HEK293T (cell line): Measurements from ENCODE around the gene GPRC5B.
A peak's percentile ranks its signal among the peaks of the same experiment; 100 is the strongest.

Experiments
- CTCF ChIA-PET: fragments of 350-600 bp; formaldehyde crosslinking; extraction: SDS; loops from one replicate; lab custom pipeline; 2021; ENCODE audit warnings: antibody characterized with exemption, inconsistent platforms; lab: Yijun Ruan, JAX
- POLR2A ChIA-PET: fragments of 350-600 bp; formaldehyde crosslinking; extraction: SDS; loops from one replicate; lab custom pipeline; 2020; ENCODE audit warnings: antibody characterized with exemption, inconsistent platforms; lab: Yijun Ruan, JAX
- DNase-seq: peaks from one replicate; pipeline ENCODE4 v3.0.0; 2012; ENCODE audit warnings: mixed read lengths; ENCODE audit errors: extremely low spot score
- ARNT ChIP-seq: fragments of 450-650 bp; IDR thresholded peaks from 2 replicates; pipeline ENCODE4 v1.6.1; 2017; ENCODE audit warnings: mild to moderate bottlenecking
- BHLHE40 ChIP-seq: fragments of 450-650 bp; IDR thresholded peaks from 2 replicates; pipeline ENCODE4 v1.6.1; 2016; ENCODE audit warnings: mild to moderate bottlenecking, moderate library complexity, borderline replicate concordance
- CTBP1 ChIP-seq: fragments of 450-650 bp; IDR thresholded peaks from 2 replicates; pipeline ENCODE4 v1.6.1; 2016; ENCODE audit warnings: borderline replicate concordance
- ELF4 ChIP-seq: fragments of 450-650 bp; IDR thresholded peaks from 2 replicates; pipeline ENCODE4 v1.6.1; 2017; ENCODE audit warnings: antibody characterized with exemption
- FOXA1 ChIP-seq: fragments of 450-650 bp; IDR thresholded peaks from 2 replicates; pipeline ENCODE4 v1.6.1; 2016; ENCODE audit warnings: mild to moderate bottlenecking
- FOXK2 ChIP-seq: fragments of 450-650 bp; IDR thresholded peaks from 2 replicates; pipeline ENCODE4 v1.6.1; 2016; ENCODE audit warnings: mild to moderate bottlenecking
- FOXM1 ChIP-seq: fragments of 450-650 bp; IDR thresholded peaks from 2 replicates; pipeline ENCODE4 v1.6.1; 2017; ENCODE audit warnings: mild to moderate bottlenecking, borderline replicate concordance
- HDGF ChIP-seq: fragments of 450-650 bp; IDR thresholded peaks from 2 replicates; pipeline ENCODE4 v1.6.1; 2017; ENCODE audit warnings: antibody characterized with exemption, borderline replicate concordance
- L3MBTL2 ChIP-seq: fragments of 450-650 bp; conservative IDR thresholded peaks from 2 replicates; pipeline ENCODE4 v1.6.1; 2016; ENCODE audit warnings: mild to moderate bottlenecking
- LEF1 ChIP-seq: fragments of 450-650 bp; IDR thresholded peaks from 2 replicates; pipeline ENCODE4 v1.6.1; 2017; ENCODE audit warnings: mild to moderate bottlenecking, borderline replicate concordance
- NFRKB ChIP-seq: fragments of 450-650 bp; IDR thresholded peaks from 2 replicates; pipeline ENCODE4 v1.6.1; 2016; ENCODE audit warnings: mild to moderate bottlenecking, moderate library complexity
- PKNOX1 ChIP-seq: fragments of 450-650 bp; IDR thresholded peaks from 2 replicates; pipeline ENCODE4 v1.6.1; 2016
- SP1 ChIP-seq: fragments of 450-650 bp; IDR thresholded peaks from 2 replicates; pipeline ENCODE4 v1.6.1; 2017
- SUZ12 ChIP-seq: fragments of 450-650 bp; IDR thresholded peaks from 2 replicates; pipeline ENCODE4 v1.6.1; 2016; ENCODE audit warnings: mild to moderate bottlenecking
- TARDBP ChIP-seq: fragments of 450-650 bp; IDR thresholded peaks from 2 replicates; pipeline ENCODE4 v1.6.1; 2016
- ZNF384 ChIP-seq: fragments of 450-650 bp; IDR thresholded peaks from 2 replicates; pipeline ENCODE4 v1.6.1; 2016

GPRC5B gene

DNA sequence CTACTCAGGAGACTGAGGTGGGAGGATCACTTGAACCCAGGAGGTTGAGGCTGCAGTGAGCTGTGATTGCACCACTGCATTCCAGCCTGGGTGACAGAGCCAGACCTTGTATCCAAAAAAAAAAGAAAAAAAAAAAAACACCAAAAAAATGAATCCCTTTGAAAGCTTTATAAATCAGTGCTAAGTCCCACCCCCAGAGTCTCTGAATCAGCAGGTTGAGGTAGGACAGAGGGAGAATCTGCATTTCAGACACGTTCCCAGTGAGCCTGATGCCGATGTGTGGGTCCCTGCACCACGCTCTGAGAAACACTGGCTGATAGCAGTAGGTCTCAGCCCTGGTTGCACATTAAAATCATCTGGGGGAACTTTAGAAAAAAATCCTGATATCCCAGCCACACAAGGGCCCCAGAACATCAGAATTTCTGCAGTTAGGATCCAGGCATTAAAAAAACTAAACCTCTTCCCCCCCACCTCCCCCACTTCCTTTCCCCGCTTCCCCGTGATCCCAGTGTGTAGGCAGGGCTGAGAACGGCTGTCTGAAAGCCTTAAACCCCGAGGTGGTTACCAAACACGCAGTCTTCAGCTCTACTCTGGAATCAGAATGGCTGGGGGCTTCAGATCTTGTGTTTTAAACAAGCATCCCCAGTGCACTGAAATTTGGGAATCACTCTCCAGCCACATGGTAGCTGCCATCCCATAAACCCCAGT, 27.3 kb upstream of the GPRC5B start:
- TF ChIP-seq FOXA1 (no peak), ARNT (no peak), L3MBTL2 (no peak), NFRKB (no peak), SUZ12 (no peak), TARDBP (no peak), CTBP1 (no peak), FOXM1 (no peak), SP1 (no peak), ELF4 (no peak), PKNOX1 (no peak), FOXK2 (no peak), LEF1 (no peak), BHLHE40 (no peak), ZNF384 (no peak), HDGF (no peak)
- ChIA-PET POLR2A (no interaction called here), CTCF (interaction anchor here (0.7 kb wide), 1 partner anchor 101 kb away, joined by 3 read pairs; no protein-coding TSS in a partner anchor)
- DNase-seq = no peak

DNA sequence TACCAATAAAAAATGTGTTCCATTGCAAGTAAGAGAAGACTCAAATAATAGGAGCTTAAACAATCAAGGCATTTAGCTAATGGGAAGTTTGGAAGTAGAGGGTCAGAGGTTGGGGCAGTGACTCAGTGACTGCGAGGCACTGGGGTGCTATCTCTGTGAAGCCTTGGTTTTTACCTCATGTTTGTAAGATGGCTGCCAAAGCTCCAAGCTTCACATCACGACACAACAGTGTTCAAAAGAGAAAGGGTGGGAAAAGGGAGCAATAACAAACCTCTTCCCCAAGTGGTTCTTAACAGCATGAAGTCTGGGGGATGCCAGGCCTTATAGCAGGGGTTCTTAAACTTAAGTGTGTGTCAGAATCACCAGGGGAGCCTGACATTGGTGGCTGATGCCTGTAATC, 26.6 kb upstream of the GPRC5B start:
- ChIA-PET CTCF (interaction anchor here (0.7 kb wide), 1 partner anchor 102 kb away, joined by 3 read pairs; no protein-coding TSS in a partner anchor), POLR2A (no interaction called here)

DNA sequence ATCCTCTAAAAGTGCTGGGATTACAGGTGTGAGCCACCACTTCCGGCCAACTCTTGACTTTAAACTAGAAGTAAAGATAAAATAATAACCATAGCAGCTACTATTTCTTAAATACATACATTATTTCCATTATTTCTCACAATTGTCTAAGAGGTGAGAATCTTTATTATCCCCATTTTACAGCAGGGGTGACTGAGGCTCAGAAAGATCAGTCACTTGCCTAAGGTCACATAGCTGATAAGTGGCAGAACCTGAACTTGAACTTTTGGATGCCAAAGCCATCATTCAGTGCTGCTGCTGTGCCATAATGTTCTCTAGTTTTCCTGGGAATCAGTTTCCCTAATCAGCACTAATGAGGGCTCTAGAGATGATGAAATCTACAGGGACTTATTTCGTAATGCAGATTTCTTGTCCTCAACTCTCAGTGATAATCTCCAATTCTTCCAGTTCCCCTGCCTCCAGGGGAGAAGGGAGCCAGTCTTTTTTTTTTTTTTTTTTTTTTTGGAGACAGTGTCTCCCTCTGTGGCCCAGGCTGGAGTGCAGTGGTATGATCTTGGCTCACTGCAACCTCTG, 25.2 kb upstream of the GPRC5B start:
- POLR2A ChIA-PET = no interaction called here
- TF ChIP-seq ELF4 = no peak
- TF ChIP-seq PKNOX1 = no peak
- TF ChIP-seq SP1 = no peak
- TF ChIP-seq ZNF384 = no peak
- no peak for TF ChIP-seq TARDBP
- no peak for TF ChIP-seq HDGF
- TF ChIP-seq BHLHE40 = no peak
- TF ChIP-seq NFRKB = no peak
- no peak for TF ChIP-seq ARNT
- CTCF ChIA-PET = no interaction called here
- no peak for DNase-seq

More for the DNA sequence above, 26.6 kb upstream of the GPRC5B start:
- no peak for TF ChIP-seq TARDBP
- no peak for TF ChIP-seq FOXA1
- no peak for TF ChIP-seq FOXK2
- no peak for TF ChIP-seq FOXM1
- no peak for TF ChIP-seq ELF4
- TF ChIP-seq PKNOX1 = no peak
- TF ChIP-seq SUZ12 = no peak
- TF ChIP-seq ZNF384 = no peak
- no peak for TF ChIP-seq BHLHE40
- no peak for TF ChIP-seq SP1
- TF ChIP-seq HDGF = no peak
- TF ChIP-seq CTBP1 = no peak
- no peak for TF ChIP-seq ARNT
- TF ChIP-seq L3MBTL2 = no peak
- no peak for TF ChIP-seq NFRKB
- no peak for TF ChIP-seq LEF1
- no peak for DNase-seq

DNA sequence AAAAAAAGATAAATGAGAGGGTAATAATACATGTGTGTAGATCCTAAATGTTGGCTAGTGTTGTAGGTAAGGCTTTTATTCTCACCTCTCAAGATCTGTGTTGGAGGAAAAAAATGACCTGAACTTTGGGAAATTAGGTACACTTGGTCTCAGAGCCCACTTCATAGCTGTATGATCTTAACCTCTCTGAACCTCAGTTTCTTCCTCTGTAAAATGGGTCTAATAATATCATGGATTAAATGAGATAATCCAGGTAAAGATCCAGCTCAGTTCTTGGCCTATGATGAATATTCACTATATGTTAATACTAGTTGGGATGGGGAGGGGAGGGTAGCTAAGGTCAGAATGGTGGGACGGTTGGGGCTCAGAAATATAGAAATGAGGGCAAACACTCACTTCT, 24.3 kb upstream of the GPRC5B start:
- POLR2A ChIA-PET = no interaction called here
- no peak for TF ChIP-seq BHLHE40
- TF ChIP-seq ARNT = no peak
- no peak for TF ChIP-seq CTBP1
- no peak for TF ChIP-seq LEF1
- no peak for TF ChIP-seq FOXK2
- no peak for TF ChIP-seq HDGF
- no peak for TF ChIP-seq ZNF384
- TF ChIP-seq SUZ12 = no peak
- no peak for TF ChIP-seq TARDBP
- TF ChIP-seq L3MBTL2 = no peak
- no peak for TF ChIP-seq PKNOX1
- TF ChIP-seq FOXM1 = no peak
- CTCF ChIA-PET = interaction anchor here (0.6 to 3.0 kb wide), 2 partner anchors 391 to 479 kb away, joined by 3 to 48 read pairs; no protein-coding TSS in a partner anchor
- no peak for DNase-seq

DNA sequence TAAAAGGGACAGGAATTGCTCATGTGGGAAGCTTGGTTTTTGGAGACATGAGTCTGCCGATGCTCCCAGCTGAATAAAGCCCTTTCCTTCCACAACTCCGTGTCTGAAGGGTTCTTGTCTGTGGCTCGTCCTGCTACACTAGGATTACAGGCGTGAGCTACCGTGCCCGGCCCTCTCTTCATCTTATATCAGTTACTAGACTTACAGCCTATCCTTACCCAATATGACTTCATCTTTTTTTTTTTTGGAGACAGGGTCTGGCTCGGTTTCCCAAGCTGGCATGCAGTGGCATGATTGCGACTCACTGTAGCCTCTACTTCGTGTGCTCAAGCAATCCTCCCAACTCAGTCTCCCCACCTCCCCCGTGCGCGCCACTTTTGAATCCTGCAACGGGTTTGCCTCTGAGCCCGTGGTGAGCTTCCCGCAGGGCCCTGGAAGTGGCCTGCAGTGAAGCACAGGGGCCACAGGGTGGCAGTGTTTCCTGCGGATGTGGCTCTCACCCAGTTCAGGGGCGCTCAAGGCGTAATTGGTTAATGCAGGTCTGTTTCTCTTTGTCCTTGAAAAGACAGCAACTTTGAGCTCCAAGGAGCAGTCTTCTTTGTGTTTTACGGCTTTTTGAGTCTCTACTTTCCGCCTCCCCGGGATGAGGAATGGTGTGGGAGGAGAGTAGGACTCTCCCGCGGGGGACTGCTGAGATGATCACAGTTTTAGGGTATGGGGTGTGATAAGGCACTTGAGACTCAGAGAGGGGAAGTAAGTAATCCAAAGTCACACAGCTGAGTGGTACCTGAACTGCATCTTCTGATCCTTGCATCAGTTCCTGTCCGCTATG, 22.7 kb upstream of the GPRC5B start:
- no peak for TF ChIP-seq FOXA1
- no peak for TF ChIP-seq CTBP1
- TF ChIP-seq L3MBTL2 = no peak
- TF ChIP-seq ARNT = no peak
- TF ChIP-seq BHLHE40 = no peak
- no peak for TF ChIP-seq SUZ12
- TF ChIP-seq PKNOX1 = no peak
- no peak for TF ChIP-seq NFRKB
- peak; percentile 79 for DNase-seq
- CTCF ChIA-PET = interaction anchor here (0.5 to 3.0 kb wide), 16 partner anchors 8 to 478 kb away, joined by 3 to 48 read pairs (median 4); no protein-coding TSS in a partner anchor
- POLR2A ChIA-PET = interaction anchor here (0.6 to 1.0 kb wide), 3 partner anchors 156 to 899 kb away, joined by 3 to 5 read pairs (median 3); no protein-coding TSS in a partner anchor
